PFSK-1 (cell line): ENCODE measurements around the gene MLPH.

Source experiments
- POLR2AphosphoS5 ChIP-seq: IDR thresholded peaks from 2 replicates; pipeline ENCODE4 v1.6.1; 2012; ENCODE audit warnings: low read depth, mild to moderate bottlenecking, control low read depth, low read length, moderate library complexity
- TAF1 ChIP-seq: IDR thresholded peaks from 2 replicates; pipeline ENCODE4 v1.6.1; 2012; ENCODE audit warnings: low read length, control low read depth, borderline replicate concordance; ENCODE audit not compliant: insufficient read depth
- TF ChIP-seq, protein P1 (sequence below), 2 experiments: IDR thresholded peaks; 2 replicates each; pipeline versions ENCODE4 v1.6.1 to v1.8.0; 2011 to 2012; ENCODE audit warnings: low read depth in 2 of 2, low read length in 2 of 2, control low read depth in 1 of 2, inconsistent platforms in 1 of 2, mild to moderate bottlenecking in 1 of 2, moderate library complexity in 1 of 2; ENCODE audit not compliant: insufficient read depth in 1 of 2

DNA sequence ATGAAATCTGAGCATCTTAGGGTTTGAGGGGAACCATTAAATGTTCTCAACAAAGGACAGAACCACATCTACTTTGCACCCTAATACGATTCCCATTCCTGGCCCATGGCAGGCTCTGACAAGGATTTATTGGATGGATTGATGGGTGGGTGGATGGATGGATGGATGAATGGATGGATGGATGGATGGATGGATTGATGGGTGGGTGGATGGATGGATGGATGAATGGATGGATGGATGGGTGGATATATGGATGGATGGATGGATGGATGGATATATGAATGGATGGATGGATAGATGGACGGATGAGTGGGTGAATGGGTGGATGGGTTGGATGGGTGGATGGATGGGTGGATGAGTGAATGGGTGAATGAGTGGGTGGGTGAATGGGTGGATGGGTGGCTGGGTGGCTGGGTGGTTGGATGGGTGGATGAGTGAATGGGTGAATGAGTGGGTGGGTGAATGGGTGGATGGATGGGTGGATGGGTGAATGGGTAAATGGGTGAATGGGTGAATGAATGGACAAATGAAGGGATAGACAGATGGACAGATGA is 29.6 kb upstream of the MLPH start:
- TF ChIP-seq POLR2AphosphoS5 (no peak), TAF1 (no peak)
- TF ChIP-seq, protein P1, sequence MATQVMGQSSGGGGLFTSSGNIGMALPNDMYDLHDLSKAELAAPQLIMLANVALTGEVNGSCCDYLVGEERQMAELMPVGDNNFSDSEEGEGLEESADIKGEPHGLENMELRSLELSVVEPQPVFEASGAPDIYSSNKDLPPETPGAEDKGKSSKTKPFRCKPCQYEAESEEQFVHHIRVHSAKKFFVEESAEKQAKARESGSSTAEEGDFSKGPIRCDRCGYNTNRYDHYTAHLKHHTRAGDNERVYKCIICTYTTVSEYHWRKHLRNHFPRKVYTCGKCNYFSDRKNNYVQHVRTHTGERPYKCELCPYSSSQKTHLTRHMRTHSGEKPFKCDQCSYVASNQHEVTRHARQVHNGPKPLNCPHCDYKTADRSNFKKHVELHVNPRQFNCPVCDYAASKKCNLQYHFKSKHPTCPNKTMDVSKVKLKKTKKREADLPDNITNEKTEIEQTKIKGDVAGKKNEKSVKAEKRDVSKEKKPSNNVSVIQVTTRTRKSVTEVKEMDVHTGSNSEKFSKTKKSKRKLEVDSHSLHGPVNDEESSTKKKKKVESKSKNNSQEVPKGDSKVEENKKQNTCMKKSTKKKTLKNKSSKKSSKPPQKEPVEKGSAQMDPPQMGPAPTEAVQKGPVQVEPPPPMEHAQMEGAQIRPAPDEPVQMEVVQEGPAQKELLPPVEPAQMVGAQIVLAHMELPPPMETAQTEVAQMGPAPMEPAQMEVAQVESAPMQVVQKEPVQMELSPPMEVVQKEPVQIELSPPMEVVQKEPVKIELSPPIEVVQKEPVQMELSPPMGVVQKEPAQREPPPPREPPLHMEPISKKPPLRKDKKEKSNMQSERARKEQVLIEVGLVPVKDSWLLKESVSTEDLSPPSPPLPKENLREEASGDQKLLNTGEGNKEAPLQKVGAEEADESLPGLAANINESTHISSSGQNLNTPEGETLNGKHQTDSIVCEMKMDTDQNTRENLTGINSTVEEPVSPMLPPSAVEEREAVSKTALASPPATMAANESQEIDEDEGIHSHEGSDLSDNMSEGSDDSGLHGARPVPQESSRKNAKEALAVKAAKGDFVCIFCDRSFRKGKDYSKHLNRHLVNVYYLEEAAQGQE (IDR thresholded peaks at IDR 0.05; ENCODE audit: insufficient read depth in 1 of 2, low read depth in 2 of 2, low read length in 2 of 2) = no peak
